Muscle layer of colon (tissue), 2 donors: ENCODE results near the gene NHS.

ENCODE experiments used
- H3K27ac ChIP-seq: one replicate; pipeline ENCODE4 v1.7.0; 2013; ENCODE audit warnings: low read depth, mild to moderate bottlenecking, low read length, moderate library complexity
- H3K27me3 ChIP-seq, 2 donors: one replicate each; pipeline ENCODE4 v1.7.0; 2013; ENCODE audit warnings: low read length in 2 of 2, mild to moderate bottlenecking in 2 of 2; ENCODE audit not compliant: insufficient read depth in 2 of 2, control insufficient read depth in 1 of 2
- H3K36me3 ChIP-seq: one replicate; pipeline ENCODE4 v1.7.0; 2013; ENCODE audit warnings: mild to moderate bottlenecking, low read length; ENCODE audit not compliant: insufficient read depth
- H3K4me1 ChIP-seq: one replicate; pipeline ENCODE4 v1.7.0; 2013; ENCODE audit warnings: mild to moderate bottlenecking, low read length; ENCODE audit not compliant: insufficient read depth
- H3K4me3 ChIP-seq, 2 donors: one replicate each; pipeline ENCODE4 v1.7.0; 2013; ENCODE audit warnings: low read length in 2 of 2, low read depth in 1 of 2, mild to moderate bottlenecking in 1 of 2, moderate library complexity in 1 of 2
- H3K9ac ChIP-seq: one replicate; pipeline ENCODE4 v1.7.0; 2013; ENCODE audit warnings: low read length
- H3K9me3 ChIP-seq: one replicate; pipeline ENCODE4 v1.7.0; 2013; ENCODE audit warnings: mild to moderate bottlenecking, low read length
- donor health status: abdominal sarcoma.
- donor health status: Adenocarcinoma of cecum.

The NHS gene

GRCh38 chrX:17605676-17606075, 230.7 kb downstream of the NHS start:
- Histone ChIP-seq H3K9ac (no peak overlapping the region), H3K27ac (no peak overlapping the region), H3K36me3 (no peaks in the 10 kb centered on the region), H3K4me3 (no peak overlapping the region), H3K4me1 (no peaks in the 10 kb centered on the region), H3K27me3 (no peaks in the 10 kb centered on the region), H3K9me3 (no peaks in the 10 kb centered on the region)

- no peaks in the 10 kb centered on the region for H3K27me3 ChIP-seq
- H3K9me3 ChIP-seq = no peaks in the 10 kb centered on the region
- H3K4me3 ChIP-seq = no peak overlapping the region
These were observed 231.2 kb downstream of the NHS start for GRCh38 chrX:17606231-17606630.

GRCh38 chrX:17608888-17609287, 233.9 kb downstream of the NHS start:
- Histone ChIP-seq H3K27ac (no peak overlapping the region), H3K27me3 (no peaks in the 10 kb centered on the region), H3K9ac (no peak overlapping the region), H3K4me3 (no peak overlapping the region), H3K4me1 (no peaks in the 10 kb centered on the region), H3K9me3 (no peaks in the 10 kb centered on the region), H3K36me3 (no peaks in the 10 kb centered on the region)

More at GRCh38 chrX:17606231-17606630, 231.2 kb downstream of the NHS start:
- no peak overlapping the region for H3K27ac ChIP-seq
- no peaks in the 10 kb centered on the region for H3K4me1 ChIP-seq
- H3K9ac ChIP-seq = no peak overlapping the region
- no peaks in the 10 kb centered on the region for H3K36me3 ChIP-seq

- H3K9me3 ChIP-seq = no peaks in the 10 kb centered on the region
- H3K27me3 ChIP-seq = no peaks in the 10 kb centered on the region
- no peak overlapping the region for H3K9ac ChIP-seq
- no peak overlapping the region for H3K27ac ChIP-seq
- H3K4me1 ChIP-seq = no peaks in the 10 kb centered on the region
- no peak overlapping the region for H3K4me3 ChIP-seq
- no peaks in the 10 kb centered on the region for H3K36me3 ChIP-seq
These were observed 235.8 kb downstream of the NHS start for GRCh38 chrX:17610788-17611187.

GRCh38 chrX:17613979-17614588, 239.1 kb downstream of the NHS start:
- Histone ChIP-seq H3K4me1 (no peaks in the 10 kb centered on the region), H3K4me3 (no peak overlapping the region), H3K9me3 (peaks cover 3% of the 10 kb centered on the region), H3K9ac (no peak overlapping the region), H3K27ac (no peak overlapping the region), H3K27me3 (no peaks in the 10 kb centered on the region), H3K36me3 (no peaks in the 10 kb centered on the region)

- Histone ChIP-seq H3K9ac (no peak overlapping the region), H3K36me3 (no peaks in the 10 kb centered on the region), H3K9me3 (peaks cover 4% of the 10 kb centered on the region), H3K4me1 (no peaks in the 10 kb centered on the region), H3K27ac (no peak overlapping the region), H3K27me3 (peaks cover 3 to 4% of the 10 kb centered on the region in 2 donors), H3K4me3 (no peak overlapping the region)
These were observed 241.9 kb downstream of the NHS start for GRCh38 chrX:17616936-17617335.

- Histone ChIP-seq H3K9ac (no peak overlapping the region), H3K27ac (no peak overlapping the region), H3K4me3 (no peak overlapping the region)
These were observed 242.8 kb downstream of the NHS start for GRCh38 chrX:17617806-17618205.

GRCh38 chrX:17621566-17622270, 246.7 kb downstream of the NHS start:
- Histone ChIP-seq H3K4me3 (no peak overlapping the region), H3K36me3 (no peaks in the 10 kb centered on the region), H3K27ac (no peak overlapping the region), H3K9me3 (peaks cover 4% of the 10 kb centered on the region), H3K9ac (no peak overlapping the region), H3K4me1 (no peaks in the 10 kb centered on the region), H3K27me3 (peaks cover 3 to 4% of the 10 kb centered on the region in 2 donors)

More at GRCh38 chrX:17617806-17618205, 242.8 kb downstream of the NHS start:
- Histone ChIP-seq H3K36me3 (no peaks in the 10 kb centered on the region), H3K4me1 (no peaks in the 10 kb centered on the region), H3K9me3 (peaks cover 4% of the 10 kb centered on the region), H3K27me3 (peaks cover 3 to 4% of the 10 kb centered on the region in 2 donors)

- no peaks in the 10 kb centered on the region for H3K4me1 ChIP-seq
- peaks cover 4% of the 10 kb centered on the region for H3K9me3 ChIP-seq
- peaks cover 3 to 4% of the 10 kb centered on the region in 2 donors for H3K27me3 ChIP-seq
- no peak overlapping the region for H3K9ac ChIP-seq
- no peak overlapping the region for H3K27ac ChIP-seq
- no peak overlapping the region for H3K4me3 ChIP-seq
- no peaks in the 10 kb centered on the region for H3K36me3 ChIP-seq
These were observed 247.3 kb downstream of the NHS start for GRCh38 chrX:17622331-17622730.

GRCh38 chrX:17623750-17624149, 248.8 kb downstream of the NHS start:
- Histone ChIP-seq H3K9ac (no peak overlapping the region), H3K4me1 (no peaks in the 10 kb centered on the region), H3K27me3 (peaks cover 3 to 4% of the 10 kb centered on the region in 2 donors), H3K9me3 (peaks cover 4% of the 10 kb centered on the region), H3K36me3 (no peaks in the 10 kb centered on the region), H3K4me3 (no peak overlapping the region), H3K27ac (no peak overlapping the region)

- no peaks in the 10 kb centered on the region for H3K27me3 ChIP-seq
- no peak overlapping the region for H3K4me3 ChIP-seq
- no peaks in the 10 kb centered on the region for H3K4me1 ChIP-seq
- no peaks in the 10 kb centered on the region for H3K36me3 ChIP-seq
- no peak overlapping the region for H3K27ac ChIP-seq
- no peaks in the 10 kb centered on the region for H3K9me3 ChIP-seq
- H3K9ac ChIP-seq = no peak overlapping the region
These were observed 252.0 kb downstream of the NHS start for GRCh38 chrX:17627026-17627425.

GRCh38 chrX:17628976-17629375, 254.0 kb downstream of the NHS start:
- no peak overlapping the region for H3K27ac ChIP-seq
- H3K4me3 ChIP-seq = no peak overlapping the region
- no peaks in the 10 kb centered on the region for H3K27me3 ChIP-seq
- H3K9ac ChIP-seq = no peak overlapping the region
- H3K9me3 ChIP-seq = no peaks in the 10 kb centered on the region
- no peaks in the 10 kb centered on the region for H3K36me3 ChIP-seq
- H3K4me1 ChIP-seq = no peaks in the 10 kb centered on the region
